ENCODE measurements around the gene OR5V1. TPM values are rescaled to one million over a fixed set of nuclear protein-coding genes. Genes with fewer than 3 reads are reported as not detected.

Gene OR5V1
- total RNA-seq, 1 experiment from 2014 or later: not detected

DNA sequence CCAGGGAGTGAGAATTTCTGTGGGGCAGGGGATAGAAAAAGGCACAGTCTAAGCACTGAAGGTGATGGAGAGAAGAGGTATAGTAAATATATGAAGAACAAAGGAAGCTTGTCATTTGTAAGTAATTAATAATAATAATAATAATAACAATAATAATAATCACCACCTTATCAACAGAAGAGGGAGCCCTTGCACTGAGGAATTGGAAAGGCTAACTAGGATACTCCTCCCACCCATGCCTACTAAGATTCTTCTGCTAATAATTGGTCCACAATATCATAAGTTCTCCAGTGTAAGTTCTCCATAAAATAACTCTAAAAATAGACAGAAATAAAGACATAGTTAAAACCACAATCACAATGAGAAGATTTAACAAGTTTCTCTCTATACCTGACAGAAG lies 7.3 kb upstream of the OR5V1 start:
- H3K27ac Mint-ChIP-seq (ENCODE audit: unreplicated experiment): no peak overlapping the region
- Histone ChIP-seq H3K9me3 (no peaks in the 10 kb centered on the region; the same call in 1 of the 2 replicates), H3K4me1 (no peaks in the 10 kb centered on the region), H3K4me3 (ENCODE audit: low read depth, low read length) (no peak overlapping the region), H3K27me3 (replicated peaks; ENCODE audit: control insufficient read depth, insufficient read depth, low read length) (no peaks in the 10 kb centered on the region), H3K36me3 (ENCODE audit: control insufficient read depth, insufficient read depth, low read length) (no peaks in the 10 kb centered on the region)
- H3K4me3 Mint-ChIP-seq (ENCODE audit: unreplicated experiment): no peak overlapping the region
- no peak for TF ChIP-seq CTCF (IDR thresholded peaks at IDR 0.05; ENCODE audit: insufficient read depth in 1 of 2, low read depth in 1 of 2, low read length in 1 of 2, severe bottlenecking in 1 of 2, unreplicated experiment in 1 of 2)
- no peaks in the 10 kb centered on the region for H3K9me3 Mint-ChIP-seq (ENCODE audit: unreplicated experiment)
- ChIA-PET CTCF (no interaction called here), POLR2A (no interaction called here)
- intact Hi-C loops (cut with micrococcal nuclease; ENCODE audit: unreplicated experiment): no loop called here
- BruUV-seq (replicated peaks): no TSS peak
- no peak for DNase-seq
- H3K27me3 Mint-ChIP-seq (ENCODE audit: insufficient read depth, unreplicated experiment): peaks cover 5% of the 10 kb centered on the region
- H3K4me1 Mint-ChIP-seq (ENCODE audit: low read depth, unreplicated experiment): no peaks in the 10 kb centered on the region
- H3K36me3 Mint-ChIP-seq (ENCODE audit: insufficient read depth, unreplicated experiment): no peaks in the 10 kb centered on the region

GRCh38 chr6:29375191-29375590 lies 6.5 kb upstream of the OR5V1 start, which contains the start of gene OR12D3:
OR12D3 (minus strand) TSS chr6:29375291; CDS start chr6:29375287, 4 bp downstream.
- Mint-ChIP-seq H3K9me3 (ENCODE audit: unreplicated experiment) (no peaks in the 10 kb centered on the region), H3K4me3 (ENCODE audit: unreplicated experiment) (no peak within 1 kb of the TSS), H3K27ac (ENCODE audit: unreplicated experiment) (no peak within 1 kb of the TSS), H3K27me3 (ENCODE audit: insufficient read depth, unreplicated experiment) (peaks cover 6% of the 10 kb centered on the region), H3K4me1 (ENCODE audit: low read depth, unreplicated experiment) (no peaks in the 10 kb centered on the region), H3K36me3 (ENCODE audit: insufficient read depth, unreplicated experiment) (no peaks in the 10 kb centered on the region)
- intact Hi-C loops (cut with micrococcal nuclease; ENCODE audit: unreplicated experiment): no loop called here
- no peaks in the 10 kb centered on the region for H3K4me1 ChIP-seq
- no peaks in the 10 kb centered on the region for H3K27me3 ChIP-seq (replicated peaks; ENCODE audit: control insufficient read depth, insufficient read depth, low read length)
- TF ChIP-seq CTCF (IDR thresholded peaks at IDR 0.05; ENCODE audit: insufficient read depth in 1 of 2, low read depth in 1 of 2, low read length in 1 of 2, severe bottlenecking in 1 of 2, unreplicated experiment in 1 of 2): no peak
- H3K9me3 ChIP-seq: no peaks in the 10 kb centered on the region; the same call in 1 of the 2 replicates
- CTCF ChIA-PET: no interaction called here
- no peaks in the 10 kb centered on the region for H3K36me3 ChIP-seq (ENCODE audit: control insufficient read depth, insufficient read depth, low read length)
- no peak within 1 kb of the TSS for H3K4me3 ChIP-seq (ENCODE audit: low read depth, low read length)
- POLR2A ChIA-PET: interaction anchor here (0.5 kb wide), 1 partner anchor 509 kb away, joined by 4 read pairs; no protein-coding TSS in a partner anchor
- DNase-seq: no peak
- BruUV-seq (replicated peaks): no TSS peak

- no peaks in the 10 kb centered on the region for H3K4me1 Mint-ChIP-seq (ENCODE audit: low read depth, unreplicated experiment)
- H3K27me3 Mint-ChIP-seq (ENCODE audit: insufficient read depth, unreplicated experiment): peaks cover 3% of the 10 kb centered on the region
- Histone ChIP-seq H3K9me3 (no peaks in the 10 kb centered on the region), H3K4me1 (no peaks in the 10 kb centered on the region), H3K36me3 (ENCODE audit: control insufficient read depth, insufficient read depth, low read length) (no peaks in the 10 kb centered on the region), H3K27me3 (replicated peaks; ENCODE audit: control insufficient read depth, insufficient read depth, low read length) (no peaks in the 10 kb centered on the region), H3K4me3 (ENCODE audit: low read depth, low read length) (no peak overlapping the region)
- CTCF ChIA-PET: no interaction called here
- no TSS peak for BruUV-seq (replicated peaks)
- TF ChIP-seq CTCF (IDR thresholded peaks at IDR 0.05; ENCODE audit: insufficient read depth in 1 of 2, low read depth in 1 of 2, low read length in 1 of 2, severe bottlenecking in 1 of 2, unreplicated experiment in 1 of 2): no peak
- no peak overlapping the region for H3K27ac Mint-ChIP-seq (ENCODE audit: unreplicated experiment)
- no peak for DNase-seq
- intact Hi-C loops (cut with micrococcal nuclease; ENCODE audit: unreplicated experiment): no loop called here
- no peak overlapping the region for H3K4me3 Mint-ChIP-seq (ENCODE audit: unreplicated experiment)
- POLR2A ChIA-PET: no interaction called here
- H3K36me3 Mint-ChIP-seq (ENCODE audit: insufficient read depth, unreplicated experiment): no peaks in the 10 kb centered on the region
- no peaks in the 10 kb centered on the region for H3K9me3 Mint-ChIP-seq (ENCODE audit: unreplicated experiment)
These were observed 13.1 kb downstream of the OR5V1 start for GRCh38 chr6:29355603-29356002.

Measured in Caco-2 (cell line).